NCI-H187 treated with DMSO at 0.1 percent for 48 hours (cell line): ENCODE data around the gene IKZF4.
A peak's percentile ranks its signal among the peaks of the same experiment; 100 is the strongest.
"Not testable (repeated sequence)": the region's sequence is repeated elsewhere in the genome, so short reads cannot be mapped to it uniquely, and the experiment has no call there.

Experiments
- DNase-seq: peaks from one replicate; lab custom pipeline; 2025; lab: John Stamatoyannopoulos, UW

Gene IKZF4

GRCh38 chr12:56040151-56040550 lies 19.3 kb downstream of the IKZF4 start:
- DNase-seq, result no peak

GRCh38 chr12:56040963-56041551 lies 20.2 kb downstream of the IKZF4 start:
- DNase-seq, result no peak

DNA sequence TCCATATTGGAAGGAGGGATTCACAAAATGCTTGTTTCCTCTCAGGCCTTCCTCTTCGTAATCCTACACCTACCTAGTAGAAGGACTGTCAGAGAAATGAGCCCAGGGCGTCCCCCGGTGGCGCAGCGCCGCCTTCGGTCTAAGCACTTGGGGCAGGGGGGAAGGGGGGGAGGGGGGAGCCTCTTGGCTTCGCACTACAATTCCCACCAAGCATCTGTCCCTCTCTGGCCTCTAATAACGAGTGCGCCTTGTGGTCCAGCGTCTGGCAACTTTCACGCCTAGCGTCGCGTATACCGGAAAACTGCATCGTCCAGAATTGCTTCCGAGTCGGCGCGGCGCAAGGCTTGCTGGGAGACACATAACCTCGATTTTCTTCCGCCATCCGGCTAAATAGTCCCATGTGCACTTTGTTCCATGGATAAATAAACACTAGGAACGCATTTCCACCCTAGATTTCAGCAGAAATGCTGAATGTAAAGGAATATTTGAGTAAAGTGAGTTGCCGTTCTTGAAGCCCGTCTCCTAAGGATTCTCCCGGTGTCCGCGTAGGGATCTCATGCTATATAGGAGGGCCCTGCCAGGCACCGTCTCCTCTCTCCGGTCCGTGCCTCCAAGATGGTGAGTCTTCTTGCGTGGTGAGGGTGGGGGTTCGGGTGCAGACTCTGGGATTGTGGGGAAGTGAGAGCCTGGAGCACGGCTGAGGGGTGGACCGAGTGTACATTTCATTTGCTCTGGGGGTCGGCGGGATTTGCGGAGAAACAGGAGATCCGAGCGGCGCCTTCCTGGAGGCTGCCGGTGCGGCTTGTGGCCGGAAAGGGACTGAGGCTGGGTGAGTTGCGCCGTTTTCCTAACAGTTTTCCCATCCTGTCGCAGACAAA lies 20.9 kb downstream of the IKZF4 start, which contains the start of gene RPS26:
Gene RPS26, plus strand, starts transcription at position 367 of the 878 bp plus-strand sequence. Its CDS starts 249 bp downstream, at position 616.
- DNase-seq, result peak; percentile 96

- not testable (repeated sequence) for DNase-seq
Measured at GRCh38 chr12:56042430-56042813, 21.6 kb downstream of the IKZF4 start.

- DNase-seq, result no peak
Measured at GRCh38 chr12:56042843-56043242, 22.0 kb downstream of the IKZF4 start.

- no peak for DNase-seq
Measured at GRCh38 chr12:56046027-56046780, 25.4 kb downstream of the IKZF4 start.

DNA sequence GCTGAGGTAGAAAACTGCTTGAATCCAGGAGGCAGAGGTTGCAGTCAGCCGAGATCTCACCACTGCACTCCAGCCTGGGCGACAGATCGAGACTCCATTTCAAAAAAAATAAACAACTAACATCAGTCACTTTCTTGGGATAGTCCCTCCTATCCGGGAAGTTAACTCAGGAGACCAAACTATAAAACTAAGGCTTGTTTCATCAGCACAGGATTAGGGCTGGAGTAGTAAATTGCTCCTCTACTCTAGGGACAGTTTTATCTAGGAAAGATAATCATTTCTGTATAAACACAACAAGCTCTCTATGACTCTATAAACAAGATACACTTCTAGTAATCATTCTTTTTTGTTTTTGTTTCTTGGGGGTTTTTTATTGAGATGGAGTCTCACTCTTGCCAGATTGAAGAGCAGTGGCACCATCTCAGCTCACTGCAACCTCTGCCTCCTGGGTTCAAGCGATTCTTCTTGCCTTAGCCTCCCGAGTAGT lies 32.6 kb downstream of the IKZF4 start:
- no peak for DNase-seq

- not testable (repeated sequence) for DNase-seq
Measured at GRCh38 chr12:56059964-56060363, 39.1 kb downstream of the IKZF4 start.

DNA sequence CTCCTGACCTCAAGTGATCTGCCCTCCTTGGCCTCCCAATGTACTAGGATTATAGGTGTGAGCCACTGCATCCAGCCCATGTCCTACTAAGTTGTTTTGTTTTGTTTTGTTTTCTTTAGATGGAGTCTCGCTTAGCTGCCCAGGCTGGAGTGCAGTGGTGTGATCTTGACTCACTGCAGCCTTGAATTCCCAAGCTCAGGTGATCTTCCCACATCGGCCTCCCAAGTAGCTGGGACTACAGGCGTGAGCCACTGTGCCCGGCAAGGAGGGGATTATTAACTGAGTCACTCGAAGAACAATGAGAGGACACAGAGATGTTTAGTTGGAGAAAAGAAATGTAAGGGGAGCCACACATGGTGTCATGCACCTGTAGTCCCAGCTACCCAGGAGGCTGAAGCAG lies 41.1 kb downstream of the IKZF4 start:
- no peak for DNase-seq

DNA sequence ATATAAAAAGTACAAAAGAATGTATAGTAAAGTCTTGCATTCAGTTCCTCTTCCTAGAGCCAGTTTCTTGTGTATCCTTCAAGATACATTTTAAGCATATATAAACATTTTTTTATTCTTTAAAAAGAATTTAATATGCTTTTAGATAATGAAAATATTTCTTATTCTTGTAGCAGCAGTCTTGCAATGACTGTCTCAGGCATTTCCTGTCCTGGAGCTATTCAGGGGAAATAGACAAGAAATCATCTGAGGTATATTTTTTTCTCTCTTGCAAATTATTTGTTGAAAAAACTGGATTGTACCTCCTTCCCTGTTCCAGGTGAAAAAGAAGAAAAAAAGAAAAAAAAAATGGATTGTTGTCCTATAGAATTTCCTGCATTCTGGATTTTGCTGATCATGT lies 42.2 kb downstream of the IKZF4 start:
- DNase-seq, result no peak

DNA sequence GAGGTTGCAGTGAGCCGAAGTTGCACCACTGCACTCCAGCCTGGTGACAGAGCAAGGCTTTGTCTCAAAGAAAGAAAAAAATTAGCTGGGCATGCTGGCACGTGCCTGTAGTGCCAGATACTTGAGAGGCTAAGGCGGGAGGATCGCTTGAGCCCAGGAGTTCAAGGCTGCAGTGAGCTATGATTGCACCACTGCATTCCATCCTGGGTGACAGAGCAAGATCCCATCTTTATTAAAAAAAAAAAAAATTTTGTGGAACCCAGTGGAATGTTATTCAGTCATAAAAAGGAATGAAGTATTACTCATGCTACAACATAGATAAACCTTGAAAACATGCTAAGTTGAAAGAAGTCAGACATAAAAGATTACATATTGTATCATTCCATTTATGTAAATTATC lies 50.8 kb downstream of the IKZF4 start:
- no peak for DNase-seq

DNA sequence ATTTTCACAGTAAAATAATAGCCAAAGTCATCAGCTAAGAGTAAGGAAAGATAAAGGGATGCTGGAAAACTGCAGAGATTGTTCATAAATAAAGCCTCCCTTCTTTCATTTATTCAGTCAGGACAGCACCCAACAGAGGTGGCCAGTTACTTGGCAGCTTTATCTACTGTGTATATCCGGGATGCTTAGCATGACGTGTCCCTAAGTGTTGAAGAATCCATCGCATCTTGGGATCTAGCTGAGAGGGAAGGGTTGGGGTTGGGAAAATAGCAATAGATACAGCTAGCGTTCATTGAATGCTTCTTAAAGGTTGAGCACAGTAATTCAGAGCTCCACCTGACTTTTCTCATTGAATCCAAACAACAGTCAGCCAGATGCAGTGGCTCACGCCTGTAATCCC lies 53.6 kb downstream of the IKZF4 start:
- no peak for DNase-seq

DNA sequence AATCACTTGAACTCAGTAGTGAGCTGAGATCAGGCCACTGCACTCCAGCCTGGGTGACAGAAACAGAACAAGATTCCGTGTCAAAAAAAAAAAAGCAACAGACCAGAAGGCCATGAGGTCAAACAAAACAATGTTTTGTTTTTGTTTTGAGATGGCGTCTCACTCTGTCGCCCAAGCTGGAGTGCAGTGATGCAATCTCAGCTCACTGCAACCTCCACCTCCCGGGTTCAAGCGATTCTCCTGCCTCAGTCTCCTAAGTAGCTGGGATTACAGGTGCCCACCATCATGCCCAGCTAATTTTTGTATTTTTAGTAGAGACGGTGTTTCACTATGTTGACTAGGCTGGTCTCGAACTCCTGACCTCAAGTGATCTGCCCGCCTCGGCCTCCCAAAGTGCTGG lies 57.1 kb downstream of the IKZF4 start:
- not testable (repeated sequence) for DNase-seq

GRCh38 chr12:56078427-56078826 lies 57.6 kb downstream of the IKZF4 start:
- no peak for DNase-seq

DNA sequence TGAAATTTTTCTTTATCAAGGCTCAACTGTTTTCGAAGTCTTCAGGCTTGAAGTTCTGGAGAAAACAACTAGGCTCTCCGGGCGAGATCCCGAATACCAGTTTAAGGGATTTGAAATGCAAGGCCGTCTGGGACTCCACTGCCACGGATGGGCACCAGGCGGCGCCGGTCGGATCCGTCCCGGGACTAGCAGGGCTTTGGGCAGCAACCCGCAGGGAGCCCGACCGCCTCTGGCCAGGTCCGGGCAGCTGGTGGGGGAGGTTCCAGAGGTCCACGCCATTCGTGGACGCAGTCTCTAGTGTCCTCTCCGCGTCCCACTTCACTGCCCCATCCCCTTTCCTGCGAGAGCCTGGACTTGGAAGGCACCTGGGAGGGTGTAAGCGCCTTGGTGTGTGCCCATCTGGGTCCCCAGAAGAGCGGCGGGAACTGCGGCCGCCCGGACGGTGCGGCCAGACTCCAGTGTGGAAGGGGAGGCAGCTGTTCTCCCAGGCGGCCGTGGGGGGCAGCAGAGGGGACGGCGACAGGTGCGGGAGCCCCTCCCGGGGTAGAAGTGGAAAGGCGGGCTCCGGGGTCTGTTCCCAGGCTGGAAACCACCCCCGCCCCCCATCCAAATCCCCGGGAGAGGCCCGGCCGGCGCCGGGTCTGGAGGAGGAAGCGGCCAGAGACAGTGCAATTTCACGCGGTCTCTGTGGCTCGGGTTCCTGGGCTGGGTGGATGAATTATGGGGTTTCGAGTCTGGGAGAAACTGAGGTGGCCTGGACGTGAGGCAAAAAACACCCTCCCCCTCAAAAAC lies 58.3 kb downstream of the IKZF4 start:
- DNase-seq, result no peak

DNA sequence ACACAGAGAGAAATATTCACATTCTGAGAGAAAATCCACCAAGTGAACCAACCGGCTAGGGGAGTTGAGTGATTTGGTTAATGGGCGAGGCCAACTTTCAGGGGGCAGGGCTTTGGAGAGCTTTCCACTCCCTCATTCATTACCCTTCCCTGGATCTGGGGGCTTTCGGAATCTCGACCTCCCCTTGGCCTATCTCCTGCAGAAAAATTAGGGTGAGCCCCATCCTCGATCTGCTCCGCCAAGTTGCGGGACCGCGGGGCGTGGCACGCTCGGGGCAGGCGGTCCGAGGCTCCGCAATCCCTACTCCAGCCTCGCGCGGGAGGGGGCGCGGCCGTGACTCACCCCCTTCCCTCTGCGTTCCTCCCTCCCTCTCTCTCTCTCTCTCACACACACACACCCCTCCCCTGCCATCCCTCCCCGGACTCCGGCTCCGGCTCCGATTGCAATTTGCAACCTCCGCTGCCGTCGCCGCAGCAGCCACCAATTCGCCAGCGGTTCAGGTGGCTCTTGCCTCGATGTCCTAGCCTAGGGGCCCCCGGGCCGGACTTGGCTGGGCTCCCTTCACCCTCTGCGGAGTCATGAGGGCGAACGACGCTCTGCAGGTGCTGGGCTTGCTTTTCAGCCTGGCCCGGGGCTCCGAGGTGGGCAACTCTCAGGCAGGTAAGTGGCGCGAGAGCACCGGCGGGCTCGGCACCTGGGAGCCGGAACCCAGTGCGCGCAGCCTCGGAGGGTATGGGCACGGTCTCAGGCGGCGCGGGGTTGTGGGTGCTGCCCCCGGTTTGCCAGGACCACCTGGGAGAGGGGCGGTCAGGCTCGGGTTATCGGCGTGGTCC lies 59.1 kb downstream of the IKZF4 start, which contains the start of gene ERBB3:
Gene ERBB3, plus strand, starts transcription at position 443 of the 833 bp plus-strand sequence. Its CDS starts 136 bp downstream, at position 579.
- no peak for DNase-seq

- DNase-seq, result no peak
Measured at GRCh38 chr12:56080556-56081138, 59.8 kb downstream of the IKZF4 start.

DNA sequence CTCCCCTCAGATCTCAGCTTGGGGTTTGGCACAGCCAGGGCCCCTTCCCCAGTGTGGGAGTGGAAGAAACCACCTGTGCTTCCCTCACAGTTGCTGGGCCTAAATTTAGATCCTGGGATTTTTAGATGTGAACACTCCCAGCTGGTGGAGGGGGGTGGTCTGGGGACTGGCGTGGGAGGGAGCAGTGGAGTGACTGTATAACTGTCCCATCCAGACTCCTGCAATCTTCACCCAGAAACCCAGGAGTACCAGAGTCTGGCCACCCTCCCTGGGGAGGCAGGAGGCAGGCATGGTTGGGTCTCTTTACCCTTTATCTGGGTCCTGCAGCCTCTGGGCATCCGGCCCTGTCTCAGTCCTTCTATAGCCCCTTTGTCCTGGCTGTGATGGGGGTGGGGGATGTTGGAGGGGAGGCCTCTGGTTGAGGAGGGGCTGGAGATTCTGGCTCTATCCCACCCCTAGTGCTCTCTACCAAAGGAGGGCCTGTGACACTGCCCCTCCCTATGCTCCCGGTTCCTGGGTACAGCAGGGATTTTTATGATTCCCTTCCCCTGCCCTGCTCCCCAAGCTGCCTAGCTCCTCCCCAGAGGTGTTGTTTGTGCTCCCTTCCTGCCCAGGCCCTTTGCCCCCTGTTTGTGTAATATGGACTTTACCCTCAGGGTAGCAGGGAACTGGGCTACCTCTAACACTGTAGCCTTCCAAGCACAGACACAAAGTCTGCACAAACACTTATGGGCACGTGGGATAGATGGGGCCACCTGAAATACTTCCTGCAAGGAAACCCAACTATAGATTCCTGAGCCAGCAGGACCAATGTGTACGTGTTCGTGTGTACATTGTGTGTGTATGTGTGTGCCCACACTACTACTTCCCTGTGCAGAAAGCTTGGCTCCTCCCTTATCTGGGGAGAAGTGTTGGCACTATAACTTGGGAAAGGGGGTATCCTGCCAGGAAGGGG lies 60.8 kb downstream of the IKZF4 start:
- no peak for DNase-seq

DNA sequence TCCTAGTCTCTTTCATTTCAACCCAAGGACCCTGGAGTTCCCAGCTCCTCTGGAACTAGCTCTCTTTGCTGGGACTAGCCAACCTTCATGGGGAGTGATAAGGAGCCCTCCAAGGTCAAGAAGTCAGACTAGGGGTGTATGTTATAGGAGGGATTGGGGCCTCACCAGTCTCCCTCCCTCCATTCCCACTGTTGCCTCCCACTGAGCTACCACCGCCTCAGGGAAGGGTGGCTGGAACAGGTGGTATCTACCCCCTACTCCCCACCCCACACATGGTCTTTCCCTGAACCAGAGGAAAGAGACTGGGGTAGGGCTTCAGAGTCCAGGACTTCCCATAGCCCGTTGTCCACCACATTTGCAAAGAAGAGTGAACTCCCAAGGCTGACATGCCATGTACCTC lies 61.5 kb downstream of the IKZF4 start:
- DNase-seq, result no peak
